Measurements from ENCODE around the gene RNF207. TPM values are rescaled to one million over a fixed set of nuclear protein-coding genes. Genes with fewer than 3 reads are reported as not detected.

The RNF207 gene
- total and polyA plus RNA-seq, 3 experiments from 2014 or later = 0.22 to 12.8 (median 10.8) TPM

- peak; percentile 62 to 81 (median 78) for DNase-seq
- Mint-ChIP-seq H3K27ac (peak overlapping the region in 2 of 8 donors; percentile 46 to 74), H3K36me3 (no peaks in the 10 kb centered on the region), H3K27me3 (peaks cover 8 to 12% of the 10 kb centered on the region in 2 donors), H3K4me1 (peaks cover 0 to 6% (median 0%) of the 10 kb centered on the region in 3 donors), H3K9me3 (no peaks in the 10 kb centered on the region), H3K4me3 (peak overlapping the region; percentile 60 to 86 (median 71))
- Histone ChIP-seq H3K4me1 (ENCODE audit: insufficient read depth, low read length) (peaks cover 4% of the 10 kb centered on the region), H3K4me3 (ENCODE audit: low read length) (peak overlapping the region; percentile 19), H3K9me3 (ENCODE audit: low read length) (no peaks in the 10 kb centered on the region), H3K27me3 (ENCODE audit: insufficient read depth, low read length, poor library complexity, severe bottlenecking) (peaks cover 6% of the 10 kb centered on the region), H3K27ac (ENCODE audit: low read depth, low read length) (no peak overlapping the region), H3K36me3 (ENCODE audit: insufficient read depth, low read length) (no peaks in the 10 kb centered on the region)
- CTCF ChIA-PET = interaction anchor here (1.6 to 2.0 kb wide), 2 partner anchors 9 to 13 kb away, joined by 4 to 5 read pairs; no protein-coding TSS in a partner anchor
- POLR2A ChIA-PET = no interaction called here
Measured at GRCh38 chr1:6259491-6260362, 53.8 kb downstream of the RNF207 start.

DNA sequence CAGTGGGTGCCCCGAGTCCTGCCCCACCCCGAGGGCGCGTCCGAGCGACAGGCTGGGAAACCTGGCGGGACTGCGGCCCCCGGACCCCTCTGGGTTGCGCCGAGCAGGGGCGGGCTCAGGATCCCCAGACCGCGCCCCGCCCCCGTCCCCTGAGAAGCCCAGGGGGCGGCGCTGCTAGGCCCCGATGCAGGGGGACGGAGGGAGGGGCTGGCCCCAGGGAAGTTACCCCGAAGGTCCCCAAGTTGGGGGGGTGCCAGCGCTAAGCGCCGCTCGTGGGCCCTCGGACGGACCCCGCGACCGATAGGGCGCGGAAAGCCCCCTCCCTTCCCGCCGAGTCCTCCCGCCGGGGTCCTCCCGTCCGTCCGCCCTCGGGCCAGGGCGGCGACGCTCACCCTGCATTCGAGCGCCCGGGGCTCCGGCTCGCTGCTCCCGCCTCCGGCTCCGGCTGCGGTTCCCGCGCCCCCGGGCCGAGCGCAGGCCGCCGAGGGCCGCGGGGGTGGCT is 54.6 kb downstream of the RNF207 start:
- POLR2A ChIA-PET = interaction anchor here (0.6 kb wide), 1 partner anchor 524 kb away, joined by 3 read pairs; the partner anchor contains the start of gene CAMTA1

DNA sequence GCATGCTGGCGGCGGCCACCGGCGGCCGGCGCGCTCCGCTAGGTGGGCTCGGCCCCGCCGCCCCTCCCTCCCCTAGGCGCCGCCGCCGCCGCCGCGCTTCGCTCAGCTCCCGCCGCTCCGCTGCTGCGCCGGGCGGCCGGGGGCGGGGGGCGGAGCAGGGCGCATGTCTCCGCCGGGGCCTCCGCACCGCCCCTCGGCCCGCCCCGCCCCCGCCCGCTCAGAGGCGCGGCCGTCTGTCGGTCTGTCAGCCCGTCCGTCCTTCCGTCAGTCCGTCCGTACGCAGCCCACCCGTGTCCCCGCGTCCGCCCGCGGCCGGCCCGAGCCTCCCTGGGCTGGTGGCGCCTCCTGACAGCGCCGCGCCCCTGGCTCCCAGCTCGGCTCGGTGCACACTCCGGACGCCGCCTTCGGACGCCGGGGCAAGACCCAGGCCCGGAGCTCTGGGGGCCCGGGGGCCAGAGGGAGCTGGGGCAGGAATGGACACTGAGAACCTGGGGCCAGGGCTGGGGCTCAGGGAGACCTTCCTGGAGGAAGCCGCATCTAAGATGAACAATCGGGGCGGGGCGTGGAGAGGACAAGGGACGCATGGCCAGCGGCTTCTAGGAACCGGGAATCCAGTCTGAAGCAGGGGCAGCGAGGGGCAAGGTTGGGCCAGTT is 55.2 kb downstream of the RNF207 start, which contains the start of gene GPR153:
Gene GPR153, minus strand, starts transcription at position 138 of the 654 bp plus-strand sequence. CDS start 6,193 bp downstream, outside the sequence.
- peaks cover 4% of the 10 kb centered on the region for H3K4me1 ChIP-seq (ENCODE audit: insufficient read depth, low read length)
- H3K4me3 ChIP-seq (ENCODE audit: low read length) = peak within 1 kb of the TSS; percentile 19
- no peaks in the 10 kb centered on the region for H3K9me3 ChIP-seq (ENCODE audit: low read length)
- Mint-ChIP-seq H3K27me3 (peaks cover 8 to 13% of the 10 kb centered on the region in 2 donors), H3K27ac (no peak within 1 kb of the TSS), H3K4me1 (peaks cover 0 to 6% (median 0%) of the 10 kb centered on the region in 3 donors), H3K4me3 (peak within 1 kb of the TSS; percentile 64 to 86 (median 74)), H3K9me3 (no peaks in the 10 kb centered on the region), H3K36me3 (no peaks in the 10 kb centered on the region)
- CTCF ChIA-PET = interaction anchor here (0.5 to 1.4 kb wide), 2 partner anchors 14 to 18 kb away, joined by 3 read pairs; no protein-coding TSS in a partner anchor
- POLR2A ChIA-PET = interaction anchor here (0.6 kb wide), 1 partner anchor 524 kb away, joined by 3 read pairs; the partner anchor contains the start of gene CAMTA1
- H3K27me3 ChIP-seq (ENCODE audit: insufficient read depth, low read length, poor library complexity, severe bottlenecking) = peaks cover 6% of the 10 kb centered on the region
- no peak within 1 kb of the TSS for H3K27ac ChIP-seq (ENCODE audit: low read depth, low read length)
- H3K36me3 ChIP-seq (ENCODE audit: insufficient read depth, low read length) = no peaks in the 10 kb centered on the region
- DNase-seq = peak in 3 of 5 donors; percentile 24 to 30 (median 29)

More for the DNA sequence above, 54.6 kb downstream of the RNF207 start:
- peaks cover 8 to 13% of the 10 kb centered on the region in 2 donors for H3K27me3 Mint-ChIP-seq
- no peaks in the 10 kb centered on the region for H3K9me3 ChIP-seq (ENCODE audit: low read length)
- H3K27ac Mint-ChIP-seq = no peak overlapping the region
- CTCF ChIA-PET = interaction anchor here (1.4 to 1.6 kb wide), 2 partner anchors 10 to 14 kb away, joined by 3 to 4 read pairs; no protein-coding TSS in a partner anchor
- DNase-seq = peak in 1 of 5 donors; percentile 12
- peaks cover 4% of the 10 kb centered on the region for H3K4me1 ChIP-seq (ENCODE audit: insufficient read depth, low read length)
- peaks cover 6% of the 10 kb centered on the region for H3K27me3 ChIP-seq (ENCODE audit: insufficient read depth, low read length, poor library complexity, severe bottlenecking)
- no peak overlapping the region for H3K27ac ChIP-seq (ENCODE audit: low read depth, low read length)
- H3K4me1 Mint-ChIP-seq = peaks cover 0 to 6% (median 0%) of the 10 kb centered on the region in 3 donors
- H3K4me3 ChIP-seq (ENCODE audit: low read length) = peak overlapping the region; percentile 19
- no peak overlapping the region for H3K4me3 Mint-ChIP-seq
- no peaks in the 10 kb centered on the region for H3K36me3 ChIP-seq (ENCODE audit: insufficient read depth, low read length)
- no peaks in the 10 kb centered on the region for H3K36me3 Mint-ChIP-seq
- no peaks in the 10 kb centered on the region for H3K9me3 Mint-ChIP-seq

DNA sequence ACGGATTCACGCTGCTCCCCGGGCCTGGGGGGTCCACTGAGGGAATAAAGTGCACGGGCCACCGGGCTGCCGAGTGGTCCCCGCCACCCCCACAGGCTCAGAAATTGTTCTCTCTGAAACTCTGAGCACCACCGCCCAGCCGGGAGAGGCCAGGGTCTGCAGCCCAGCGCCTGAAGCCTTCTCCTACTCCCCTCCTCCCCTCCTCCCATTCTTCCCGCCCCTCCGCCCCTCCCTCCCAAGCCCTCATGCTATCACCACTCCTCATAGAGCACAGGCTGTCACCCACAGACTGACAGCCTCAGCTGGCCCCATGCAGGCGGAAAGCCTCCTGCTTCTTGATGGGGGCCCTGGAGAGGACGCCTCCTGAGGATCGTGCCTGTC is 55.7 kb downstream of the RNF207 start:
- Histone ChIP-seq H3K4me3 (ENCODE audit: low read length) (no peak overlapping the region), H3K27ac (ENCODE audit: low read depth, low read length) (no peak overlapping the region), H3K4me1 (ENCODE audit: insufficient read depth, low read length) (peaks cover 4% of the 10 kb centered on the region), H3K36me3 (ENCODE audit: insufficient read depth, low read length) (no peaks in the 10 kb centered on the region), H3K27me3 (ENCODE audit: insufficient read depth, low read length, poor library complexity, severe bottlenecking) (peaks cover 6% of the 10 kb centered on the region), H3K9me3 (ENCODE audit: low read length) (no peaks in the 10 kb centered on the region)
- Mint-ChIP-seq H3K4me3 (peak overlapping the region; percentile 52 to 86 (median 73)), H3K27me3 (peaks cover 8 to 13% of the 10 kb centered on the region in 2 donors), H3K27ac (no peak overlapping the region), H3K36me3 (no peaks in the 10 kb centered on the region), H3K9me3 (no peaks in the 10 kb centered on the region), H3K4me1 (peaks cover 0 to 6% (median 0%) of the 10 kb centered on the region in 3 donors)
- CTCF ChIA-PET = interaction anchor here (0.5 to 1.4 kb wide), 2 partner anchors 15 to 19 kb away, joined by 3 read pairs; no protein-coding TSS in a partner anchor
- no peak for DNase-seq
- POLR2A ChIA-PET = no interaction called here

- peaks cover 4% of the 10 kb centered on the region for H3K4me1 ChIP-seq (ENCODE audit: insufficient read depth, low read length)
- no peak for DNase-seq
- H3K4me3 ChIP-seq (ENCODE audit: low read length) = no peak overlapping the region
- H3K27ac ChIP-seq (ENCODE audit: low read depth, low read length) = no peak overlapping the region
- no peaks in the 10 kb centered on the region for H3K36me3 ChIP-seq (ENCODE audit: insufficient read depth, low read length)
- POLR2A ChIA-PET = interaction anchor here (0.6 kb wide), 1 partner anchor 195 kb away, joined by 3 read pairs; no protein-coding TSS in a partner anchor
- Mint-ChIP-seq H3K36me3 (no peaks in the 10 kb centered on the region), H3K27me3 (peaks cover 8 to 12% of the 10 kb centered on the region in 2 donors), H3K4me3 (peak overlapping the region in 2 of 7 donors; percentile 5 to 52), H3K9me3 (no peaks in the 10 kb centered on the region), H3K4me1 (peaks cover 0 to 6% (median 0%) of the 10 kb centered on the region in 3 donors), H3K27ac (no peak overlapping the region)
- H3K9me3 ChIP-seq (ENCODE audit: low read length) = no peaks in the 10 kb centered on the region
- H3K27me3 ChIP-seq (ENCODE audit: insufficient read depth, low read length, poor library complexity, severe bottlenecking) = peaks cover 6% of the 10 kb centered on the region
- CTCF ChIA-PET = interaction anchor here (1.3 kb wide), 1 partner anchor 17 kb away, joined by 6 read pairs; no protein-coding TSS in a partner anchor
Measured at GRCh38 chr1:6262555-6263420, 56.9 kb downstream of the RNF207 start.

GRCh38 chr1:6263716-6264115 is 57.8 kb downstream of the RNF207 start:
- Mint-ChIP-seq H3K4me1 (peaks cover 0 to 6% (median 0%) of the 10 kb centered on the region in 3 donors), H3K36me3 (no peaks in the 10 kb centered on the region), H3K9me3 (no peaks in the 10 kb centered on the region), H3K27me3 (peaks cover 8 to 9% of the 10 kb centered on the region in 2 donors), H3K4me3 (peak overlapping the region in 1 of 7 donors; percentile 52), H3K27ac (no peak overlapping the region)
- H3K36me3 ChIP-seq (ENCODE audit: insufficient read depth, low read length) = no peaks in the 10 kb centered on the region
- no peak for DNase-seq
- CTCF ChIA-PET = interaction anchor here (1.3 kb wide), 1 partner anchor 17 kb away, joined by 6 read pairs; no protein-coding TSS in a partner anchor
- no peaks in the 10 kb centered on the region for H3K9me3 ChIP-seq (ENCODE audit: low read length)
- H3K4me3 ChIP-seq (ENCODE audit: low read length) = no peak overlapping the region
- H3K27me3 ChIP-seq (ENCODE audit: insufficient read depth, low read length, poor library complexity, severe bottlenecking) = peaks cover 6% of the 10 kb centered on the region
- peaks cover 4% of the 10 kb centered on the region for H3K4me1 ChIP-seq (ENCODE audit: insufficient read depth, low read length)
- H3K27ac ChIP-seq (ENCODE audit: low read depth, low read length) = no peak overlapping the region
- POLR2A ChIA-PET = no interaction called here

DNA sequence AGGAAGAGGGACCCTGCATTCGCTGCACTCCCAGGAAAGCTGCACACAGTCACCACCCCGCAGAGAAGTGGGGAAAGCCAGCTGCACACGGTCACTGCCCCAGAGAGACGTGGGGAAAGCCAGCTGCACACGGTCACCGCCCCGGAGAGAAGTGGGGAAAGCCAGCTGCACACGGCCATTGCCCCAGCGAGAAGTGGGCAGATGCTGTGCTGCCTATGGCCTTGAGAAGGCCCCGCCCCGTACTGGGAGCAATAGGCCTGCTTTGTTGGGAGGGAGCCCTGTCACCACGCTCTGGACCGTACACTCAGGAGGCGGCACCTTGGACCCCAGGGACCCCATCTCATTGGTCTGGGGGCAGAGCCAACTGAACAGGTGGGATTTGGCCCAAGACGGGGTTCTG is 59.2 kb downstream of the RNF207 start:
- peaks cover 0 to 6% of the 10 kb centered on the region in 2 donors for H3K27me3 Mint-ChIP-seq

More for the DNA sequence above, 59.2 kb downstream of the RNF207 start:
- Mint-ChIP-seq H3K4me1 (peaks cover 0 to 6% (median 0%) of the 10 kb centered on the region in 3 donors), H3K36me3 (no peaks in the 10 kb centered on the region), H3K27ac (no peak overlapping the region), H3K9me3 (no peaks in the 10 kb centered on the region), H3K4me3 (no peak overlapping the region)
- Histone ChIP-seq H3K36me3 (ENCODE audit: insufficient read depth, low read length) (no peaks in the 10 kb centered on the region), H3K27ac (ENCODE audit: low read depth, low read length) (no peak overlapping the region), H3K27me3 (ENCODE audit: insufficient read depth, low read length, poor library complexity, severe bottlenecking) (no peaks in the 10 kb centered on the region), H3K4me3 (ENCODE audit: low read length) (no peak overlapping the region), H3K9me3 (ENCODE audit: low read length) (no peaks in the 10 kb centered on the region), H3K4me1 (ENCODE audit: insufficient read depth, low read length) (no peaks in the 10 kb centered on the region)
- POLR2A ChIA-PET = no interaction called here
- no peak for DNase-seq
- CTCF ChIA-PET = no interaction called here
